Neural cell (in vitro differentiated cells): ENCODE data around the gene FHOD3. TPM values are rescaled to one million over a fixed set of nuclear protein-coding genes. Genes with fewer than 3 reads are reported as not detected.

Experiments
- H2AFZ ChIP-seq: fragments of 200-600, 300-800 bp; sonication (generic), shearing (Covaris generic); 2 replicates; pipeline ENCODE4 v1.6.0; 2014; ENCODE audit warnings: low read depth, mild to moderate bottlenecking, antibody characterized with exemption, low read length, moderate library complexity
- H3F3A ChIP-seq: fragments of 200-600 bp; shearing (Covaris generic); 2 replicates; pipeline ENCODE4 v1.6.1; 2016; ENCODE audit warnings: mild to moderate bottlenecking, moderate library complexity, mixed read lengths, antibody characterized with exemption, low read length; ENCODE audit not compliant: insufficient read depth, poor library complexity, severe bottlenecking
- H3K27ac ChIP-seq: fragments of 200-600, 300-800 bp; sonication (generic), shearing (Covaris generic); 2 replicates; pipeline ENCODE4 v1.5.1; 2014; ENCODE audit warnings: mild to moderate bottlenecking, low read length, moderate library complexity
- H3K27me3 ChIP-seq: fragments of 300-800, 200-600 bp; sonication (generic), shearing (Covaris generic); 2 replicates; pipeline ENCODE4 v1.6.0; 2014; ENCODE audit warnings: mild to moderate bottlenecking, low read depth, low read length, moderate library complexity; ENCODE audit not compliant: insufficient read depth
- H3K36me3 ChIP-seq: fragments of 300-800, 200-600 bp; sonication (generic), shearing (Covaris generic); 2 replicates; pipeline ENCODE4 v1.5.1; 2014; ENCODE audit warnings: mild to moderate bottlenecking, antibody characterized with exemption, low read length, moderate library complexity; ENCODE audit not compliant: insufficient read depth
- H3K4me2 ChIP-seq: fragments of 300-800, 200-600 bp; sonication (generic), shearing (Covaris generic); 2 replicates; pipeline ENCODE4 v1.6.0; 2014; ENCODE audit warnings: mild to moderate bottlenecking, low read length
- H3K4me3 ChIP-seq: fragments of 300-800, 200-600 bp; sonication (generic), shearing (Covaris generic); 2 replicates; pipeline ENCODE4 v1.5.1; 2014; ENCODE audit warnings: mild to moderate bottlenecking, low read length, moderate library complexity
- H3K79me2 ChIP-seq: fragments of 200-600 bp; shearing (Covaris generic); replicated peaks from 2 replicates; pipeline ENCODE4 v1.6.0; 2014; ENCODE audit warnings: mild to moderate bottlenecking, low read length, moderate library complexity; ENCODE audit not compliant: insufficient read depth
- H3K9ac ChIP-seq: fragments of 300-800, 200-600 bp; sonication (generic), shearing (Covaris generic); 2 replicates; pipeline ENCODE4 v1.6.1; 2016; ENCODE audit warnings: mild to moderate bottlenecking, low read length, mixed read lengths
- H3K9me2 ChIP-seq: fragments of 200-600 bp; shearing (Covaris generic); 2 replicates; pipeline ENCODE4 v1.6.1; 2016; ENCODE audit warnings: mild to moderate bottlenecking, low read length, mixed read lengths; ENCODE audit not compliant: insufficient read depth
- H3K9me3 ChIP-seq: fragments of 200-600, 300-800 bp; sonication (generic), shearing (Covaris generic); 2 replicates; pipeline ENCODE4 v1.6.1; 2016; ENCODE audit warnings: mild to moderate bottlenecking, mixed run types, low read length, moderate library complexity, mixed read lengths
- H4K20me1 ChIP-seq: fragments of 200-600 bp; shearing (Covaris generic); 2 replicates; pipeline ENCODE4 v1.6.1; 2016; ENCODE audit warnings: mild to moderate bottlenecking, mixed run types; ENCODE audit not compliant: insufficient read depth
- EP300 ChIP-seq: fragments of 450-650 bp; conservative IDR thresholded peaks from 2 replicates; pipeline ENCODE4 v1.6.1; 2014; ENCODE audit warnings: antibody characterized with exemption, mild to moderate bottlenecking, moderate library complexity; ENCODE audit not compliant: poor library complexity, severe bottlenecking
- EZH2 ChIP-seq: fragments of 200-600, 300-800 bp; shearing (Covaris generic), sonication (generic); IDR thresholded peaks from 2 replicates; pipeline ENCODE4 v1.6.1; 2014; ENCODE audit warnings: antibody characterized with exemption, low read length, borderline replicate concordance, mild to moderate bottlenecking; ENCODE audit not compliant: insufficient read depth, poor library complexity, severe bottlenecking
- MXI1 ChIP-seq: fragments of 450-650 bp; conservative IDR thresholded peaks from 2 replicates; pipeline ENCODE4 v1.6.1; 2014; ENCODE audit warnings: antibody characterized with exemption, mild to moderate bottlenecking; ENCODE audit not compliant: poor library complexity, severe bottlenecking
- POLR2AphosphoS5 ChIP-seq: IDR thresholded peaks from 2 replicates; pipeline ENCODE4 v1.6.1; 2012
- RAD21 ChIP-seq: fragments of 450-650 bp; conservative IDR thresholded peaks from 2 replicates; pipeline ENCODE4 v1.6.1; 2014; ENCODE audit warnings: antibody characterized with exemption, mild to moderate bottlenecking, moderate library complexity
- TAF1 ChIP-seq: IDR thresholded peaks from 2 replicates; pipeline ENCODE4 v1.6.1; 2012; ENCODE audit warnings: low read depth
- polyA plus RNA-seq: library from polyadenylated mRNA; depleted of rRNA; stranded (reverse); fragments of >200 nt; gene quantifications from 2 replicates; pipeline ENCODE4 v1.2.3, GENCODE V29; 2014
- TF ChIP-seq, protein P1 (sequence below): fragments of 450-650 bp; IDR thresholded peaks from 2 replicates; pipeline ENCODE4 v1.5.1; 2014; ENCODE audit warnings: antibody characterized with exemption, mild to moderate bottlenecking, moderate library complexity; ENCODE audit not compliant: poor library complexity, severe bottlenecking
- TF ChIP-seq, protein P2 (sequence below): IDR thresholded peaks from 2 replicates; pipeline ENCODE4 v1.6.1; 2012; ENCODE audit warnings: borderline replicate concordance

FHOD3 gene
- polyA plus RNA-seq, 1 donor from 2014 or later, result 19.4 TPM

DNA sequence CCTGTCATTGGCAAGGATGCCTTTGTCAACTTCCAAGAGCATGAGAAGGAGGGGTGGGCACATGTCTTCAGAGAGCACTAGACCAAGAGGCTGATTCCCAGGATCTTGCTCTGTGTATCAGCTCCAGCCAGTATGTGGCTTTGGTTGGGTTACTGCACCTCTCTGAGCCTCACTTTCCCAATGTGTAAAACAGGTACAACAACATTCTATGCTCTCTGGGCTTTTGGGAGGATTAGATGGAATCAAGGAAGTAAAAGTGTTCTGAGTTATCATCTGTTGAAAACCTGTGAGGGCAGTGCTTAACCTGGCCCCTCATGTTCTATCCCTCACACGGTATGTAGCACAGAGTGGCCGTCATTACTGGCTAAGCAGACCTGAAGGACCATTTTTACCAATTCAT, 103.9 kb downstream of the FHOD3 start:
- no peaks in the 10 kb centered on the region for H3K9me3 ChIP-seq
- TF ChIP-seq, protein P1, sequence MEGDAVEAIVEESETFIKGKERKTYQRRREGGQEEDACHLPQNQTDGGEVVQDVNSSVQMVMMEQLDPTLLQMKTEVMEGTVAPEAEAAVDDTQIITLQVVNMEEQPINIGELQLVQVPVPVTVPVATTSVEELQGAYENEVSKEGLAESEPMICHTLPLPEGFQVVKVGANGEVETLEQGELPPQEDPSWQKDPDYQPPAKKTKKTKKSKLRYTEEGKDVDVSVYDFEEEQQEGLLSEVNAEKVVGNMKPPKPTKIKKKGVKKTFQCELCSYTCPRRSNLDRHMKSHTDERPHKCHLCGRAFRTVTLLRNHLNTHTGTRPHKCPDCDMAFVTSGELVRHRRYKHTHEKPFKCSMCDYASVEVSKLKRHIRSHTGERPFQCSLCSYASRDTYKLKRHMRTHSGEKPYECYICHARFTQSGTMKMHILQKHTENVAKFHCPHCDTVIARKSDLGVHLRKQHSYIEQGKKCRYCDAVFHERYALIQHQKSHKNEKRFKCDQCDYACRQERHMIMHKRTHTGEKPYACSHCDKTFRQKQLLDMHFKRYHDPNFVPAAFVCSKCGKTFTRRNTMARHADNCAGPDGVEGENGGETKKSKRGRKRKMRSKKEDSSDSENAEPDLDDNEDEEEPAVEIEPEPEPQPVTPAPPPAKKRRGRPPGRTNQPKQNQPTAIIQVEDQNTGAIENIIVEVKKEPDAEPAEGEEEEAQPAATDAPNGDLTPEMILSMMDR, result no peak
- TF ChIP-seq EZH2 (no peak), EP300 (no peak), TAF1 (no peak)
- TF ChIP-seq, protein P2, sequence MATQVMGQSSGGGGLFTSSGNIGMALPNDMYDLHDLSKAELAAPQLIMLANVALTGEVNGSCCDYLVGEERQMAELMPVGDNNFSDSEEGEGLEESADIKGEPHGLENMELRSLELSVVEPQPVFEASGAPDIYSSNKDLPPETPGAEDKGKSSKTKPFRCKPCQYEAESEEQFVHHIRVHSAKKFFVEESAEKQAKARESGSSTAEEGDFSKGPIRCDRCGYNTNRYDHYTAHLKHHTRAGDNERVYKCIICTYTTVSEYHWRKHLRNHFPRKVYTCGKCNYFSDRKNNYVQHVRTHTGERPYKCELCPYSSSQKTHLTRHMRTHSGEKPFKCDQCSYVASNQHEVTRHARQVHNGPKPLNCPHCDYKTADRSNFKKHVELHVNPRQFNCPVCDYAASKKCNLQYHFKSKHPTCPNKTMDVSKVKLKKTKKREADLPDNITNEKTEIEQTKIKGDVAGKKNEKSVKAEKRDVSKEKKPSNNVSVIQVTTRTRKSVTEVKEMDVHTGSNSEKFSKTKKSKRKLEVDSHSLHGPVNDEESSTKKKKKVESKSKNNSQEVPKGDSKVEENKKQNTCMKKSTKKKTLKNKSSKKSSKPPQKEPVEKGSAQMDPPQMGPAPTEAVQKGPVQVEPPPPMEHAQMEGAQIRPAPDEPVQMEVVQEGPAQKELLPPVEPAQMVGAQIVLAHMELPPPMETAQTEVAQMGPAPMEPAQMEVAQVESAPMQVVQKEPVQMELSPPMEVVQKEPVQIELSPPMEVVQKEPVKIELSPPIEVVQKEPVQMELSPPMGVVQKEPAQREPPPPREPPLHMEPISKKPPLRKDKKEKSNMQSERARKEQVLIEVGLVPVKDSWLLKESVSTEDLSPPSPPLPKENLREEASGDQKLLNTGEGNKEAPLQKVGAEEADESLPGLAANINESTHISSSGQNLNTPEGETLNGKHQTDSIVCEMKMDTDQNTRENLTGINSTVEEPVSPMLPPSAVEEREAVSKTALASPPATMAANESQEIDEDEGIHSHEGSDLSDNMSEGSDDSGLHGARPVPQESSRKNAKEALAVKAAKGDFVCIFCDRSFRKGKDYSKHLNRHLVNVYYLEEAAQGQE, result no peak
- H3K36me3 ChIP-seq, result no peaks in the 10 kb centered on the region
- peaks cover 5% of the 10 kb centered on the region for H3K79me2 ChIP-seq
- no peaks in the 10 kb centered on the region for H3K27me3 ChIP-seq
- H3F3A ChIP-seq, result no peaks in the 10 kb centered on the region
- no peaks in the 10 kb centered on the region for H4K20me1 ChIP-seq
- no peak overlapping the region for H3K4me2 ChIP-seq
- H3K9ac ChIP-seq, result no peak overlapping the region
- H3K9me2 ChIP-seq, result no peaks in the 10 kb centered on the region
- no peak overlapping the region for H3K27ac ChIP-seq
- H3K4me3 ChIP-seq, result no peak overlapping the region
- H2AFZ ChIP-seq, result no peak overlapping the region

DNA sequence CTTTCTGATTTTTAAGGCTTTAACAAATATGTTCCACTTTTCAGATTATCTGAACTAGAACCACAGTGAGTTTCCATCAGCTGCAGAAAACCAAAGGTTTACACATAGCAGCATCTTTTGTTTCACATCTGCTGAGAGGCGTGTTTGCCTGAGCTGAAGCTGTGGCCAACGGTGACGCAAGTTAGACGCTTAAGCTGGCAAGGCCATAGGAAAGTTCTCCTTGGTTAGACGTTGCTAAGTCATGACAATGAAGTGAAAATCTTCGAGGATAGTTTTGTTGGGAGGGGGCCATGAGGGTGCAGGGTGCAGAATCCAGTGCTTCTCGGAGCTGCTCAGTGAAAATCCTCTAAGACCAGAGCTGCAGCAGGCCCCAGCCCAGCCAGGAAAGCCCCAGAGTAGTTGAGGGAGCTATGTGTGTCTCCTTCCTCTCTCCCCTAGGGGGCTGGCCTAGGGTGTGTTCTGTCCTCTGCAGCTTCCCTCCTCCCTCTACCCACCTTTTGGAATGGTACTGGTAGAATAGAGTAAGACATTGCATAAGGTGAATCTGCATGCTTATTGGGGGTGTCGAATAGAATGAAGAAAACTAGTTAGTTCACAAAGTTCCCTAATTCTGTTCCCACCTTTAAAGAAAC, 105.4 kb downstream of the FHOD3 start:
- no peak for TF ChIP-seq MXI1
- TF ChIP-seq, protein P2, result no peak
- TF ChIP-seq, protein P1, result no peak
- TF ChIP-seq EZH2, result no peak
- no peak for TF ChIP-seq POLR2AphosphoS5
- TF ChIP-seq RAD21, result no peak
- no peak for TF ChIP-seq EP300
- no peaks in the 10 kb centered on the region for H3K9me2 ChIP-seq
- no peak overlapping the region for H2AFZ ChIP-seq
- no peak overlapping the region for H3K4me3 ChIP-seq
- H3K79me2 ChIP-seq, result peaks cover 5% of the 10 kb centered on the region
- H4K20me1 ChIP-seq, result no peaks in the 10 kb centered on the region
- H3K27me3 ChIP-seq, result no peaks in the 10 kb centered on the region
- no peak overlapping the region for H3K4me2 ChIP-seq
- H3F3A ChIP-seq, result no peaks in the 10 kb centered on the region
- H3K27ac ChIP-seq, result no peak overlapping the region
- H3K36me3 ChIP-seq, result no peaks in the 10 kb centered on the region
- H3K9me3 ChIP-seq, result no peaks in the 10 kb centered on the region
- no peak overlapping the region for H3K9ac ChIP-seq
